ENCODE results near the gene ROCK2. TPM values are rescaled to one million over a fixed set of nuclear protein-coding genes. Genes with fewer than 3 reads are reported as not detected.

Gene ROCK2
- total and polyA plus RNA-seq, 2 of the 13 experiments (the other 11 are each of a cell fraction or from before 2014, with no cell fraction given), result 38.1 to 119 TPM

GRCh38 chr2:11133238-11133935 lies 211.0 kb downstream of the ROCK2 start (continued):
- TF ChIP-seq ZNF609 (CRISPR knock-in tag; IDR thresholded peaks at IDR 0.05; ENCODE audit: borderline replicate concordance) (no peak), IRF1 (CRISPR knock-in tag; IDR thresholded peaks at IDR 0.05; ENCODE audit: low read depth) (no peak), AKAP8 (CRISPR knock-in tag; IDR thresholded peaks at IDR 0.05) (no peak), ZNF207 (IDR thresholded peaks at IDR 0.05; ENCODE audit: borderline replicate concordance) (no peak), SP5 (CRISPR knock-in tag; IDR thresholded peaks at IDR 0.05; ENCODE audit: borderline replicate concordance, low read depth) (no peak), SNRNP70 (IDR thresholded peaks at IDR 0.05; ENCODE audit: low read depth, low read length) (no peak), ZNF33A (CRISPR knock-in tag; IDR thresholded peaks at IDR 0.05; ENCODE audit: borderline replicate concordance) (no peak), PPARG (CRISPR knock-in tag; conservative IDR thresholded peaks at IDR 0.05) (no peak), E2F1 (CRISPR knock-in tag; IDR thresholded peaks at IDR 0.05) (no peak), MBD4 (IDR thresholded peaks at IDR 0.05; ENCODE audit: borderline replicate concordance, low read length) (no peak), ZNF710 (CRISPR knock-in tag; IDR thresholded peaks at IDR 0.05; ENCODE audit: borderline replicate concordance) (no peak), THAP8 (CRISPR knock-in tag; IDR thresholded peaks at IDR 0.05; ENCODE audit: borderline replicate concordance) (0 out of 2 replicates have a peak, but pooled peaks have one; percentile 14), HOXA9 (CRISPR knock-in tag; IDR thresholded peaks at IDR 0.05; ENCODE audit: borderline replicate concordance) (no peak), ZNF275 (CRISPR knock-in tag; IDR thresholded peaks at IDR 0.05; ENCODE audit: borderline replicate concordance) (no peak), SNAPC5 (CRISPR knock-in tag; IDR thresholded peaks at IDR 0.05; ENCODE audit: borderline replicate concordance) (no peak), SYNCRIP (IDR thresholded peaks at IDR 0.05; ENCODE audit: insufficient read depth, low read depth, low read length) (no peak), ZNF598 (CRISPR knock-in tag; IDR thresholded peaks at IDR 0.05; ENCODE audit: borderline replicate concordance) (peak; percentile 17; the same call in 1 of the 2 replicates)

Data from HepG2 (cell line).